HG02642 (cell line): ENCODE results near the gene RELA.

Experiments used
- ATAC-seq: cut with Tn5 transposase; IDR thresholded peaks from one replicate; pipeline ENCODE4 v1.9.1; 2021; ENCODE audit warnings: mild to moderate bottlenecking; ENCODE audit not compliant: unreplicated experiment, poor library complexity

RELA gene

DNA sequence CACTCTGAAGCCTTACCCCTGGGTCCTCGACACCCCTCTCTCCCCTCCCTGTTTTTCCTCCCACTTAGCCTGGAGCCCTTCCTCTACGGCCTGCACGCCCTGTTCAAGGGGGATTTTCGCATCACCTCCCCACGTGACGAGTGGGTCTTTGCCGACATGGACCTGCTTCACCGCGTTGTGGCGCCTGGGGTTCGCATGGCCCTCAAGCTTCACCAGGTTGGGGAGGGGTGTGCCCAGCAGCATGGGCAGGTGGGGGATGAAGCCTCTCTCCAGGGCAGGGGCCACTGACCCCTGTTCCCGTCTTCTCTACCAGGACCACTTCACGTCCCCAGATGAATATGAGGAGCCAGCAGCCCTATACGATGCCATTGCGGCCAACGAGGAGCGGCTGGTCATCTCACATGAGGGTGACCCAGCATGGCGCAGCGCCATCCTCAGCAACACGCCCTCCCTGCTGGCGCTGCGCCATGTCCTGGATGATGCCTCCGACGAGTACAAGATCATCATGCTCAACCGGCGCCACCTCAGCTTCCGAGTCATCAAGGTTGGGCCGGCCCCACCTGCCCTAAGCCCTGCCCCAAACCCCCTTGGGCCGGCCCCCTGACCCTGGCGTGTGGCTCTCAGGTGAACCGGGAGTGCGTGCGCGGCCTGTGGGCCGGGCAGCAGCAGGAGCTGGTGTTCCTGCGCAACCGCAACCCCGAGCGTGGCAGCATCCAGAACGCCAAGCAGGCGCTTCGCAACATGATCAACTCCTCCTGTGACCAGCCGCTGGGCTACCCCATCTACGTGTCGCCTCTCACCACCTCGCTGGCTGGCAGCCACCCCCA is 27.6 kb downstream of the RELA start:
- no peak for ATAC-seq

- ATAC-seq = no peak
Measured at GRCh38 chr11:65634440-65634839, 28.3 kb downstream of the RELA start.

DNA sequence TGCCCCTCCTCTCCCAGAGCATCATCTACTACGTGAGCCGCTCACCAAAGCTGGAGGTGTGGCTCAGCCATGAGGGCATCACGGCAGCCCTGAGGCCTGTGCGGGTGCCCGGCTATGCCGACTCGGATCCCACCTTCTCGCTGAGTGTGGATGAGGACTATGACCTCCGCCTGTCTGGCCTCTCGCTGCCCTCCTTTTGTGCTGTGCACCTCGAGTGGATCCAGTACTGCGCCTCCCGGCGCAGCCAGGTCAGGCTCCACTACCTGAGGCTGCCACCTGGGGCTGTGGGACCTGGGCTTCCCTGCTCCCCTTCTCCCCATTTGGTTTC is 28.6 kb downstream of the RELA start:
- no peak for ATAC-seq

DNA sequence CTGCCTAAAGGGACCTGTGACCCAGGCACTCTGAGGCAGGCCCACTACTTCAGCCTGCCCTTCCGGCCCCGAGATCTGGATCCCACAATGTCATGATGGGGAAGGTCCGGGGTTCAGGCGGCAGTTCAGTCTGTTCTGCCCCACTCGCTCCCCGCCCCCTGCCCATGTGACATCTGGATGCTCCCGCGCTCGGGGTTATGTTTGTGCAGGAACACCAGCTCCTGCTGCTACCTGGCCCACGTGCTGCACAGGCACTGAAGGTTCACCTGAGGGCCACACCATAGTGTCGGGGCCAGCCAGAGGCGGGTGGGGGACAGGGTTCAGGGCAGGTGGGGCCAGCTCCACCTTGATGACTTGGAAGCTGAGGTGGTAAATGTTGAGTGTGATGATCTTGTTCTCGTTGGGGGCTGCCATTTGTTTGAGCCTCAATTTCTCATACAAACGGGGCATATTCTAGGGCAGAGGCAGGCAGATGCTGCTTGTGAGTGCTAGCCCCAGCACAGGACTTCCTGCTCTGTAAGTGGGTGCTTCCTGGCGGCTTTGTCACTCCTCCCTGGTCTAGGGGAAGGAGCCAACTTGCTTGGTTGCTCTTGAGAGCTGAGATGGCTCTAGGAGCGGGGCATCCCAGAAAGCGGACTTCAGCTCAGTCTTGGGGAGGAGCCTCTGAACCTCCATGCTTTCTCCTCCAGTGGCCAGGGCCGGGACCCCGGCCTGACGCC is 29.2 kb downstream of the RELA start:
- ATAC-seq = no peak

DNA sequence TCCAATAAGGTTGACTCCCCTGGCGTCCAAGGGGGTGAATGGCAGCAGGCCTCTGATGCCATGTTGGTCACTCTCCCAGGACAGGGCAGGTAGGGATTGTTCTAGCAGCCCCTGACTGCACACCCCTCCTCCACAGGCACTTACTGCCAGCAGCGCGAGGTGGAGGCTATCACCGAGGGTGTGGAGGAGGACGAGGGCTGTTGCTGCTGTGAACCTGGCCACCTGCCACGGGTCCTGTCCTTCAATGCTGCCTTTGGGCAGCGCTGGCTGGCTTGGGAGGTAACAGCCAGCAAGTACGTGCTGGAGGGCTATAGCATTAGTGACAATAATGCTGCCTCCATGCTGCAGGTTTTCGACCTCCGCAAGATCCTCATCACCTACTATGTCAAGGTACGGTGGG is 32.5 kb downstream of the RELA start:
- ATAC-seq = no peak

DNA sequence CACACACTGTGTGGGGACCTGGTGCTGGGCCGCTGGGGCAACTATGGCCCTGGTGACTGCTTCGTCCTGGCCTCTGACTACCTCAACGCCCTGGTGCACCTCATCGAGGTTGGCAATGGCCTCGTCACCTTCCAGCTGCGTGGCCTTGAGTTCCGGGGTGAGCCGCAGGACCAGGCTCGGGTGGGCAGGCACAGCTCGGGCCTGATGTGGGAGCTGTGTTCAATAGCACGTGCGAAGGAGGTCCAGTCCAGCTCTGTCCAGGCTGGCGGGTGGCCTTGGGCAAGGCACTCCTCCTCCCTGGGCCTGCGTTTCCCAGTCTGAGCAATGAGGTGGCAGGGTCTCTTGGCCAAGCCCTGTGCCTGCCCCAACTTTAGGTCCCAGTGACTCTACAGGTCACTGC is 33.1 kb downstream of the RELA start:
- ATAC-seq = no peak

DNA sequence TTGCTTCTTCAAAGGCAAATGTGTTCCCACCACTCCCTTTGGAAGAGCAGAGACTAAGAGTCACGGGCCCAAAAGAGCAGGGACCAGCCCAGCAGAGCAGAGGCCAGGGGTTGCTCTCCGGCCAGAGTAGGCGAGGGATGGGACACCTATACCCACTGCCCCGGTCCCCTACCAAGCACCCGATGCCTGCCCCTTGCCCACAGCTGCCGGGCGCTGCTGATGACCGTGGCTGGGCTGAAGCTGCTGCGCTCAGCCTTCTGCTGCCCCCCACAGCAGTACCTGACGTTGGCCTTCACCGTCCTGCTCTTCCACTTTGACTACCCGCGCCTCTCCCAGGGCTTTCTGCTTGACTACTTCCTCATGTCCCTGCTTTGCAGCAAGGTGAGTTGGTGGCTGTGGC is 35.5 kb downstream of the RELA start:
- ATAC-seq = no peak

- ATAC-seq = no peak
Measured at GRCh38 chr11:65625628-65626342, 36.9 kb downstream of the RELA start.

DNA sequence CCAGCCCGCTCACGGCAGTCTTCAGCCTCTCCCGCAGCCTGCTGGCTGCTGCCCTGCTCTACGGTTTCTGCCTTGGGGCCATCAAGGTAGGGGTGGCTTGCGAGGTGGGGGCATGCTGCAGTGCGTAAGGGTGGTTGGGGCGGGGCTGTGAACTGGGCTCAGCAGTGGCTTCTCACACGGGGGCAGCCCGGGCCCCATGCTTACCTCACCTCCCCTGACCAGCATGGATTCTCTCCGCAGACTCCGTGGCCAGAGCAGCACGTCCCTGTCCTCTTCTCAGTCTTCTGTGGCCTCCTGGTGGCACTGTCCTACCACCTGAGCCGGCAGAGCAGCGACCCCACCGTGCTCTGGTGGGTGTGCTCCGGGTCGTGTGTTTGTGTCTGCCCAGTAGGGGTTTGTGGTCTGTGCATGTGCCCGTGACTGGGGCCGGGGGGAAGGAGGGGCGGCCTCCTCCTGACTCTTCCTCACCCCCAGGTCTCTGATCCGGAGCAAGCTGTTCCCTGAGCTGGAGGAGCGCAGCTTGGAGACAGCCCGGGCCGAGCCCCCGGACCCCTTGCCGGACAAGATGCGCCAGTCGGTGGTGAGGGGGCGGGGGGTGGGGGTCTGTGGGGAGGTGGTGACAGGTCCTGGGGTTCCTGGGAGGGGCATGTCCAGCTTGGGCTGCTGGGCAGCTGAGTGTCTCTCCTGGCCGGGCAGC is 37.6 kb downstream of the RELA start:
- no peak for ATAC-seq

- no peak for ATAC-seq
Measured at GRCh38 chr11:65623852-65624616, 38.7 kb downstream of the RELA start.

DNA sequence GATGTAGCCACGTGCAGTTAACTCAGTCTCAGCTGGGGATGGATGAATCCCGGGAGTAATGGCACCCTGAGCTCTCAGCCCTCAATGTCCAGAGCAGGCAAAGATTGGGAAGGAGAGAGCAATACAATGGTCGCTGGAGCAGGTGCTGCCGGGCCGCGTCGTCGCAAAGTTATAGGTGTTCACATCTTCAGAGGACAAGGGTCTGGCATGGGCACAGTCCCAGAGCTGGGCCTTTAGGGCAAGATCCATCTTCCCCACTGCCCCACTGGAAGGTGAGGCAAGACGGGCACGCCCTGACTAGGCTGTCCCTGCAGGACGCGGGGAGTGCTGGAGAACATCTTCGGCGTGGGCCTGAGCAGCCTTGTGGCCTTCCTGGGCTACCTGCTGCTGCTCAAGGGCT is 39.5 kb downstream of the RELA start:
- no peak for ATAC-seq

GRCh38 chr11:65622011-65622410 is 40.7 kb downstream of the RELA start:
- ATAC-seq = no peak

GRCh38 chr11:65621460-65621859 is 41.3 kb downstream of the RELA start:
- ATAC-seq = no peak

DNA sequence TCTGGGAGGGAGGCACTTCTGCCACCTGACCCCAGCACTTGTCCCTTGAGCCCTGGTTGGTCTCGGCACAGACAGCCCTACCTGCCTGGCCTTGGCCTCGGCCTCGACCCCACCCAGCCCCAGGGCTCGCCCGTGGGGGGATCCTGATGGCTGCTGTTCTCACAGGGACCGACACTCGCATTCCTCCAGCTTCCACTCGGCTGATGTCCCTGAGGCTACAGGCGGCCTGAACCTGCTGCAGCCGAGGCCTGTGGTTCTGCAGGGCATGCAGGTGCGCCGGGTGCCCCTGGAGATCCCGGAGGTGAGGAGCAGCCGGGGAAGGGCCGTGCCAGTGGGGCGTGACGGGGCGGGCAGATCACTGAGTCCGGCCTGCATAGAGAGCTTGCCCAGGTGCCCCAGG is 42.0 kb downstream of the RELA start:
- no peak for ATAC-seq

GRCh38 chr11:65619281-65619928 is 43.3 kb downstream of the RELA start:
- no peak for ATAC-seq

GRCh38 chr11:65618763-65619162 is 44.0 kb downstream of the RELA start:
- ATAC-seq = no peak

GRCh38 chr11:65617990-65618751 is 44.5 kb downstream of the RELA start:
- ATAC-seq = no peak

DNA sequence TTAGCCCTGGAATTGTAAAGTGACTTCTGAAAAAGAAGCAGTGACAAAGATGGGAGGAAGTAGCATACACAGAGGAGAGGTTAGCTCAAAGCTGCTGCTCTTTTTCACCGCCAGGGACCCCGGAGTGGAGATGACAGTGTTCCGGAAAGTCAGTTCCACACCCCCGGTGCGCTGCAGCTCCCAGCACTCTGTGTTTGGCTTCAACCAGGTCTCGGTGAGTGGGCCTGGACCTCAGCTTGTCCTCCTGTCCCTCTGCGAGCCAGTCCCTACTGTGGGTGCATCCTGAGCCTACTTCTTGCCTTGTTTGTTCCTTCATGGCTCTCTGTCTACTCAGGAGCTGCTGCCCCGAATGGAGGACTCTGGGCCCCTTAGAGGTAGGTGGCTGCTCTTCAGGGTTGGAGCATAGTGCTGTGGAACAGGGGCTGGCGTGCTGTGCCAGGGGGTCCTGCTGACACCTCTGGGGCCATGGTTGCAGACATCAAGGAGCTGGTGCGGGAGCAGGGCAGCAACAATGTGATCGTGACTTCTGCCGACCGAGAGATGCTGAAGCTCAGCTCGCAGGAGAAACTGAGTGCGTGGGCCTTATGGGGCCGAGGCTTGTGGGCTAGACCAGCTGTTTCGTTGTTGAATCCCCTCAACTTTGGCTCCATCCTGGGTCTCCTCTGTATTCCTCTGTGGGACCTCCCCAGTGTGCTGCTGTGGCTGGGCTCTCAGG is 45.4 kb downstream of the RELA start:
- no peak for ATAC-seq
